ENCODE data around the gene MCF2L2.

MCF2L2 gene

DNA sequence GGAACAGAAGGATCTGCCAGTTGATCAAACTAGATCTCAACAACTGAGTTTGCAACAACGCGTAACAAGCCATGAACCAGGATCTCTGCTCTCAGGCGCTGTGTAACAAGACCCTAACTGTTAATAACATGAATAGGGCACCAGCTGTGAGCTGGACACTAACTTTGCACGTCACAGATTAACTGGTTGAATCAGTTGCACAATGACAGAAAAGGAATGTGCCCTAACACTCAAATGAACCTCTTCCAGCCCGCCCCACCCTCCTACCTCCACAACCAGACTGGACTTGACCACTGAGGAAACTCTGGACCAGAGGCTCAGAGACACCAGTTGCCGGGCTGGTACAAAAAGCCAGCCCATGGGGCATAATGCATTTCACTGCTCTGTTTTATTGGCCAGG is 34.3 kb downstream of the MCF2L2 start:
- ATAC-seq, result no peak

DNA sequence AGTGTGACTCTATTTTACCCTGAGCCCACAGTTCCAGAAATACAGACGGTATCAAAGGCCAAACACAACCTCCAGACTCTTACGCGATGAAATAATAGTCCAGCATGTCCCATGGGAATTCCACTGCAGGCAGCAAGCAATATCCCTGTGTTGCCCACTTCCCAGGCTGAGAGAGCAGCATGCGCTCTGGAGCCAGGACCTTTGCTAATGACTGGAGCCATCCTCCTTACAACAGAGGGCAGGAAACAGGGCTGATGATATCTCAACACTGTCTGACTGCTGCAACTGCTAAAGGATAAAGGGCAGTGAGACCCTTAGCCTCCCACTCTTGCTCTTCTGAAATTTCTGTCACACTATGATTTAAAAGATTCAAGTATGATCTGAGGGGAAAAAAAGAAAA is 34.8 kb downstream of the MCF2L2 start:
- no peak for ATAC-seq

DNA sequence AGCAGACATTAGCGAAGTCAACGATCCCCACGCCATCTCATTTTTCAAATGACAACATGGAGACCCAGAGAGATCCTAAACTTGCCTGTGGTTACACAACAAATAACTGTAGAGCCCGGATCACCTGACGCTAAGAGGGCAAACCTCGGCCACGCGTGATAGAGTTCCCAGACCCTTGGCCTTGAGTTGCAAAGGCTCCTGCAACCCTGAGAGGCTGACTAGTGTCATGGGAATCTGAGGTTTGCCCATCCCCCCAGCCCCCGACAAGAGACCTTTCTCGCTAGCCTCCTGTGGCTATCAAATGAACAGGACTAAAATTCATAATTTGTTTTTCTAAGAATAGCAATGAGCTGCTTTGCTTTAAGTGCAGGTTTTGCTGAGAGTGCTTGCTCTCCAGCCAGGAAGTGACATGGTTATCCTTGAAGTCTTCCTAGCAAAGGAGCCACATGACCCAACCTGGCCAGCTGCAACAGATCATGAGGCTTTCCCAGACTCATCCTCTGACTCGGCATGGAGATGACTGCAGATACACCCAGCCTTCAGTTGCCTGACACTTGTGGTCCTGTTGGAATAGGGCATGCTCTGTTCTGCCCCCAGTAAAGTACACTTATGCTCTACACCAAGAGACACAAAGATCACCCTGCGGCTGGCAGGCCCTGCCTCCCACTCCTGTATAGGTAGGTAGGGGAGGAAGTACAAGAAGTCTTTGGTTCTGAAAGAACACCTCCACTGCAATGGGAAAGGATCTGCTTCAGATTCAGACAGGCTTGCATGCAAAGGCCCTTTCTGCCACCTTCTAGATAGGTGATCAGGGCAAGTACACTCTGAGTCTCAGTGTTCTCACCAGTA is 36.0 kb downstream of the MCF2L2 start:
- no peak for ATAC-seq

DNA sequence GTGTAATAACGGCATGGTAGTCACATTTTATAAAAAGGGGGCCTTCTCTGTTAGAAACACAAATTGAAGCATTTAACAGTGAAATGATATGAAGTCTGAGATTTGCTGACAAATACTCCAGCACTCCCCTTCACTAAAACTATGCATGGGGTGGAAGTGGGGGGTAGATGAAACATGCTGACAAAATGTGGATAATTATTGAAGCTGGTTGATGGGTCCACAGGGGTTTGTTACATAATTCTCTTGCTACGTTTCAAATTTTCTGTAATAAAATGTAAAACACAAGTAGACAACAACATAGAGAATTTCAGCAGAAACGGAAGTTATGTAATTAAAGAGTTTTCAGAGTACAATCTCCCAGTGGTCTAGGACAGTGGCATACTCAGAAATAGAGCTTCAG is 37.0 kb downstream of the MCF2L2 start:
- ATAC-seq, result no peak

DNA sequence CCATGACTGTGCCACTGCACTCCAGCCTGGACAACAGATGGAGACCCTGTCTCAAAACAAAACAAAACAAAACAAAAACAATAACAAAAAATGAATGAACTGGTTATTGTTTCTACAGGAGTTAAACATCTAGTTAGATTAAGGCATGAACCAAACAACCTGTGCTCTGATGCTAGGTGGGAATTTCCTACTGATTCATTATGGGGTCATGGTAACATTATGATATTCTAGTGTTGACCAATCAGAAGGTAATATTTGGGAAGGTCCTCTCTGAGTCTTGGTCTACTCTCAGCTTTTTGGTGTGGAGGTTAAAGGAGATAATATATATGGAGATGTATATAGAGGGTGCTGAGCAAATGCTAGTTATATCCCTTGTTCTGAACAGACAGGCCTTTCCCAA is 37.6 kb downstream of the MCF2L2 start:
- peak; percentile 59 to 75 for ATAC-seq

DNA sequence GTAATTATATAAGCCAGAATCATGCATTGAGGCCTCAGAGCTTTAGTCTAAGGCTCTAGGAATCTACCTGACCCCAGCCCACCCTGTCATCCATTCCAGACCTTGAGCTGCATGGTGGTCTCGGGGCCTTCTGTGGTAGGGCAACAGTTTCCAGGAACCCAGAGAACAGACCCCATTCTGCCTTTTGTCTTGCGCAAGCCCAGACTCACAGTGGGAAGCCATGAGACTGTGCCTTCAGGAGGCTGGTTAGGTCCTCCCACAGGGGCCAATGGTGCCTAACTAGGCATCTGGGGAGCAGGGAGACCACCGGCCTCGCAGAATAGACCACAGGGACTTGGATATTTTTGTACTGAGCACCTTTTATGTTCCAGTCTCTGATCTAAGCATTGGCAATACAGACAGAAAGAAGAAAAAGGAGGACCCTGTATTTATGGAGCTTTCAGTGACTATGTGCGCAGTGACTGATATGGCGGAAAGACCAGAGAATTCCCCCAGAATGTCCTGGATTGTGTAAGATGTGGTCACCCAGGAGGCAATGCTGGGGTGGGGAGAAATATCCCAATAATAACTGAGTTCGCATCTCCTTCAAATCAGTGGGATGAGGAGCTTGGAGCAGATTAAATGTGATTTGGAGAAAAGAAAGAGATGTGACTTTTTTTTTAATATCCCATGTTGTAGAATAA is 40.1 kb downstream of the MCF2L2 start:
- no peak for ATAC-seq

DNA sequence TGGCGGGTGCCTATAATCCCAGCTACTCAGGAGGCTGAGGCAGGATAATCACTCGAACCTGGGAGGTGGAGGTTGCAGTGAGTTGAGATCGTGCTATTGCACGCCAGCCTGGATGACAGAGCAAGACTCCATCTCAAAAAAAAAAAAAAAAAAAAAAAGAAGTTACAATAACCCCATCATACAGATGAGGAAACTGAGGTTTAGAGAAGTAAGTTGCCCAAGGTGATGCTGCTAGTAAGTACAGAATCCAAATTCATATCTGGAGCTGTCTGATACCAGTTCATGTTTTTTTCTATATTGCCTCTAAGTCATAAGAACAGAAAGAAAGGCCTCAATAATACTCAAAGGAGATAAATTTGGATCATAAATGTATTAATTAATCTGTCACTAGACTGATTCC is 40.6 kb downstream of the MCF2L2 start:
- ATAC-seq, result no peak

DNA sequence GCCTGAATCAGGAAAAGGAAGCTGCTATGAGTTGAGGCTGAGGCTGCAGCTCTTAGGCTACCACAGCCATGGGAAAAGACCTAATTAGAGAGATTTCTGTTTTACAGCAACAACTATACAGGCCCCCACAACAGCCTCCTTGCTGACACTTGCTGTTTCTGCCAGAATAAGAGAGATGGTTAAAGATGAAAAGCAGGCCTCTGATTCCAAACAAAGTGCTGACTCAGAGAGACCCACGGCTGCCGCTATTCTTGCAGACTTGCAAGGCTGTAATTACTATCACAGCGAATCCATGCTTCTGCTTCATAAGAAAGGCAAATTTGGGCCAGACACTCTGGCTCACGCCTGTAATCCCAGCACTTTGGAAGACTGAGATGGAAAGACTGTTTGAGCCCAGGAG is 41.8 kb downstream of the MCF2L2 start:
- ATAC-seq, result no peak

DNA sequence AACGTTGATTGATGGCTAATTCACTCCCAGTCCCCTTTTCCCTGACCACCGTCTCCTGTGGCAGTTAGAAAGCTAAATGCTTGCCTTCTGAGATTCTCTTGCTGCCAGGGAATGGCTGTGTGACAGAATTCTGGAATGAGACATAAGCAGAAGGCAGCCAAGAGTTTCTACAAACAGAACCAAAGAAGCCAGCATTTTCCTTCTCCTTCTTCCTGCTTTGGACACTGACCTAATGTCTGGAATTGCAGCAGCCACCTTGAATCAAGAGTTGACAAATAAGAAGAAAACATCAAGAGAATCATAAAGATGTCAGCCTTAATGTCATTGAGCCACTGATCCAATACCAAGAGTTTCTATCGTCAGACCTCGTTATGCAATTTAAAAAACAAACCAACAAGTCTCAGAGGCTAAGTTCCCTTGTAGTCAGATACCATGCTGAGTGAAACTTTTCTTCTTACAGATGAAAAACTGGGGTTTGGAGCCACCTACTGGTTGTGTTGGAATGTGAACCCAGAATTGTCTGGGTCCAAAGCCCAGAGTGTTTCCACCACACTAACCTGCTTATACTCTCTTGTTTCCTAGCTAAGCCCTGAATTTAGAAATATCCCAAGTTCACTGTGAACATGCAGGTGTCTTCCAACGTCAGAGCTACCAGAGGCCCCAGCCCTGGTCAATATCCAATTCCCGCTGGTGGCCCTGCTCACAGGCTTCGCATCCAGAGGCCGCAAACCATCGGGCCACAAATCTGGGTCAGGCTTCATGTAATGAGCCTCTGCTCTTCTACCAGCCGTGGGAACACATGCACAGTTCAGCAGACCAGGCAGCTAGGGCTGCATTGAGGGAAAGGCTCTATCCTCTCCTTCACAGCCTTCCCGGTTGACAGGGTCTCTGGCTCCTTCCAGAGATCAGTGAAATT is 42.5 kb downstream of the MCF2L2 start:
- peak; percentile 67 to 72 for ATAC-seq

DNA sequence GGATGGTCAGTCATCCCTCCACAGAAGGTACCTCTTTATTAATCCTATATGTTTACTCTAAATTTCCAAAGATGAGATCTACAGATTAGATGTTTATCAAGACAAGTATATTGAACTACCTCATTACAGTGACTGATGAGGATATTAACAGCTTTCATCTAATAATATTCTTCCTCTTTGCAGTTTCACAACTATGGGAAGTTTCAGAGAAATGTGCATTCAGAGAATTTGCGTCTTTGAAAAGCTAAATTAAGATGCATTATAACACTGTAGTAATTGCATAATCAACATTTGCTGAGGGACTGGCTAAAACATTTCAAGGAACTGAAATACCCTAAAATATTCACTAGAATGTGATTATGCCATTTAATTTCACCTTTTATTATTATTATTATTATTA is 46.7 kb downstream of the MCF2L2 start:
- no peak for ATAC-seq

DNA sequence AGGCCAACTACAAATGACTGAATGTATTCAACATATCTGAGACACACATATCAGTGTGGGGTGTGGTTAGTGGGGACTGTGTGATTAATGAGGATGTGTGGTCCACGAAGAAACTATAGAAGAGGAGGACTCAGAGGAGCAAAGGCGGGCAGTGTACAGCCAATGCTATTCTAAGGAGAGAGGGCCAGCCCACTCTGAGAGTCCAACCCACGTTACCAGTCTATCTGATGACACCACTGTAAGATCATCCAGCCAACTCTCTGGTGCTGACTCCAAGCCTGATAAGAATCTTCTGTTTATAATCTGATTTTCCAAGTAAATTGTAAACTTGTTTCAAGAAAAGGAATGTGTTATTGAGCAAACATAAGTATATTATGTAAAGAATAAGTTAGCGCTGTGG is 47.2 kb downstream of the MCF2L2 start:
- ATAC-seq, result no peak

DNA sequence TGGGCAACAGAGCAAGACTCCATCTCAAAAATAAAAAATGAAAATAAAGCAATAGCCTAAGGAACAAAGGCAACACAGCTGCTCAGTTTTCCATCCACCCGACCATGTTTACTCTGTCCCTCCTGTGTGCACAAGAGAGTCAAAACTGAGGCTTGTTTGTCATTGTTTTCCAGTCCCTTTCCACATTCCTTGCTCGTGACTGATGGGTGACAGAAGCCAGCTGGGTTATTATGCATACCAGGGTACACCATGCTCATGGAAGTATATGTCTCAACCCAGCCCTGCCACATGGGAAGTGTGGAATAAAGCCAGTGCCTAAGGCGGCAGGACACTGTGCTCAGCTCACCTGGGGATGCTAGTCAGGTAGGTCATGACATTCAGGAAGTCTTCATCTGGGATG is 49.5 kb downstream of the MCF2L2 start:
- ATAC-seq, result no peak

DNA sequence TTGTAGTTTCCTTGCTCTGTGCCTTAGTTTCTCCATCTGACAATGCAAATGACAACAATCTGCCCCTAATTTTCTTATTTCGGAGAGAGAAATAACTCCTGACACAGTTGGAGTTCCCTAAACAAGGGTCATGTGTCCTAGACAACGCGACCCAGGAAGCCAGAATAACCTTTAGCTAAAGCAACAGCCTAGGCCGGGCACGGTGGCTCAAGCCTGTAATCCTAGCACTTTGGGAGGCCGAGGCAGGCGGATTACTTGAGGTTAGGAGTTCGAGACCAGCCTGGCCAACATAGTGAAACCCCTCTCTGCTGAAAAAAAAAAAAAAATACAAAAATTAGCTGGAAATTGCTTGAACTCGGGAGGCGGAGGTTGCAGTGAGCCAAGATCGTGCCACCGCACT is 49.9 kb downstream of the MCF2L2 start:
- ATAC-seq, result no peak

DNA sequence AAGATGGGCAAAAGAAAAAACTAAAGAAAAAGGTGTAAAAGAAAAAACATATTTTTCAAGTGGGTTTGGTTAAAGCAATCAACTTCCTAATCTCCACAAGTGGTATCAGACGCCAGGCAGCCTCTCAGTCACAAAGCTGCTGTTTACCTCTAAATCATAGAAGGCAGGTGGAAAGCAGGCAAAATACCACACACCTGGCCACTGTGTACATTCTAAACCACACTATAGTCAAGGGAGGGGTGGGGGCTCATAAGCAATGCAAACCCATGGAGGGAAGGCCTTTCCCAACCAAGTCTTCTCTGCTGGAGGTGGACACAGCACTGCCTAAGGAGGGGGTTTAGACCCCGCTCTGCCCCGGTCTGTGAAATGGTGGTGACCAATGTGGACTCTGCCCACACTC is 50.4 kb downstream of the MCF2L2 start:
- ATAC-seq, result no peak

DNA sequence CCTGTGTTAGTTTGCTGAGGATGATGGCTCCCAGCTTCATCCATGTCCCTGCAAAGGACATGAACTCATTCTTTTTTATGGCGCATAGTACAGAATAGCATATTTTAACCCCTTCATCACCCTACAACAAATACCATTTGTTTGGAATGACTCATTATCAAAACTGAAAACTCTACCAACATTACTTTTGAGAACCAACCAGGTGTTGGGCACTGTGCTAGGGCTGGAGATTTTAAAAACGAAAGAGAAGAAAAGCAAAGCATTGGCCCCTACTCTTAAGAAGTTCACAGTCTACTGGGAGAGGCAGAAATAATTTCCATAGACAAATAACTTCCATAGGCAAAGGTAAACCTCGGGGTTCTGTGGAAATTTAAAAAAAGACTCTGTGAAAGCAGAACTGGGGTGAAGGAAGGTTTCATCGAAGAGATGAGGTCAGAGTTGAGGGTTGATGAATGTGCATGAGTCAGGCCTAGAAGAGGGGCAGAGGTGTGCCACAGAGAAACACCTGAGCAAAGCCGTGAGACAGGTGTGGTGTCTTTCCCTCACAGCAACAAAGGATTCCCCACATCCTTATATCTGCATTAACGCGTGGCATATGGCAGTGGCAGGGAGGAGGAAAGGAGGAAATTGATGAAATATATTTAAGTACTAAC is 51.0 kb downstream of the MCF2L2 start:
- ATAC-seq, result peak; percentile 75 to 89

DNA sequence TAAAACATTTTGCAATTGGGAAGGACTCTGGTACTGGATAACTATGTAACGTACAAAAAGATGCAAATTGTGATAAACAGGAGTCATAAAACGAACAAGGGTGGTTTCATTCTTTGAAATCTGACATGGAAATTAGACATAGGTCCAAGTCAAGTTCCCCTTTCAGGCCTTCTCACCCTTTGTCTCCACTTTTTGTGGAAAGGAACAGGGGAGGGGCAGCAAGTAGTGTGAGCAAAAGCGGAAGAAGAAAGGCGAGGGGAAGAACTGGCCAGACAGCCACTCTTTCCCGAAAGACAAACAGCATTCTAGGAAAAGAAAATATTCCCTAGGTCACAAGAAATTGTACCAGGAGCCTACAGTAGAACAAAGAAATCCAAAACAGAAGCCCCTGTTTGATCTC is 52.6 kb downstream of the MCF2L2 start:
- no peak for ATAC-seq

DNA sequence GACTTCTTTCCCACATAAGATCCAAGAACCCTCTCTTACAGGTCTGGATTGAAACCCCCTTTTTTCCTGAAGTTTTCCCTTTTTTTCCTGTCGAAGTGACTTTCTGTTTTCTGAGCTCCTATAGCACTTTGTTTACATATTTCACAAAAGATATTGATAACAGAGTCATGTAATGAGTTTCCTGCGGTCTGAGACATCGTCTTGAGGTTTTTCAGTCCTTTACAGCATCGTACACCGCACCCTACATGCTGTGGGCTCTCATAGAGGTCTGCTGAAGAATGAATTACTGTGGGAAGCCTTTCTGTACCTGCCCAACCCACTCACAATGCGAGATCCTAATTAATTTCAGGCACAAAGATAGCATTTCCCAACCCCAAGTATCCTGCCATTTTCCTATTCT is 53.1 kb downstream of the MCF2L2 start:
- ATAC-seq, result no peak

DNA sequence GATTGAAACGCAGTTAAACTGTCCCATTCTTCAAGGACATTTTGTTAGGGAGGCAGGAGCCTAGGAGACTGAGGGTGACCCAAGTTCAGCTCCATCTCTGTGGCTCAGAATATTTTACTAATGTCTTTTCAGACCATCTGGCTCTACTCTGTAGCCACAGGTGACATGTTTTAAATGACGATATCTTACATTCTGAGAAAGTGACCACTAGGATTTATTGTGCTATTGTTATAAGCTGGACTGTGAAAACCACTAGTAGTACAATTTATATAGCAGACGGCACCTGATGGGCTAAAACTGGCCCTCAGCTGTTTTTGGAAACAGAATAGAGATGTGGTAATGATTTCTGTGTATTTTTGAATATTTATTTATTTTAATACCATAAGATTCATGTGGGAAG is 55.5 kb downstream of the MCF2L2 start:
- ATAC-seq, result no peak

DNA sequence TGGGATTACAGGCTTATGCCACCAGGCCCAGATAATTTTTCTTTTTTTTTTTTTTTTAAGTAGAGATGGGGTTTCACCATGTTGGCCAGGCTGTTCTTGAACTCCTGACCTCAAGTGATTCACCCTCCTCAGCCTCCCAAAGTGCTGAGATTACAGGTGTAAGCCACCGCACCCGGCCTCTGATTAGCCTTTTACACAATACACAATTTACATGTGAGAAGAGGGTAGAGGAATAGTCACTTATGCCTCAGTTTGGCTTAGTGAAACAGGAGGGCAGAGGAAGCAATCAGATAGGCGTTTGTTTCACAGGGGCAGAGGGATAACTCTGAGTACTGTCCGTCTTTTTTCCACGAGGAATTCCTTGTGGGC is 56.8 kb downstream of the MCF2L2 start:
- peak; percentile 68 to 71 for ATAC-seq

DNA sequence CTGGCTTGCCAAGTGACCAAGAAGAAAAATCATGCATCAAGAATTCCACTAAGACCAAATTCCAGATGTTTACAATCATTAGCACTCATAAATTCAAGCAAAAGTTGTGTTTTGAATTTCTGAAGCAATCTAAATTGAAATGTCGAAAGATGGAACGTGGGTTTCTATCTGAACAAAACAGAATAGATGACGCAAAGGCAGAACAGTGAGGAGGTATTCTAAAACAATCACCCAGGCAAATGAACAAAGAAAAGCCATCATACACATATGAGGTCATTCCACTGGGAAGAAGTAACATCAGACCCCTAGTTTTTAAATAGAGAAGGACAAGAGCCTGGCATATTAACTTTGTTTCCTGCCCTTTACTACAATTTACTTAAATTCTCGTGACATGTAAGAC is 58.0 kb downstream of the MCF2L2 start:
- ATAC-seq, result no peak

DNA sequence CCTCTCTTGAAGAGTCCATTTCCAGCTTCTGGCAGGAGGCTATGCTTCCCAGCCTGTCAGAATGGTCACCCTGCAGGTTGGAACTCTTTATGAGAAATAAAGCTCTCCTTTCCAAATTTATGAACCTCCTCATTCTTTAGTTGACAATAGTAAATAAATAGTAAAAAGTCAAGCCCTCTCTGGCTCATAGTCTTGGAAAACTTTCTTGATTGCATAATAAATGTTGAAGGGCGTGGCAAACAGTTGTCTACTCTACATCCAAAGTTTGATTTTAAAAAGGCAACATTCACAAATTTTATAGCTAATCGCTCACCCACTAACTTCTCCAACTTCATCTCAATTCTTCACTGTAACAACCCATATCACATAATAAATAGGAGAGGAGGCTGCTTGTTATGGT is 58.8 kb downstream of the MCF2L2 start:
- no peak for ATAC-seq

DNA sequence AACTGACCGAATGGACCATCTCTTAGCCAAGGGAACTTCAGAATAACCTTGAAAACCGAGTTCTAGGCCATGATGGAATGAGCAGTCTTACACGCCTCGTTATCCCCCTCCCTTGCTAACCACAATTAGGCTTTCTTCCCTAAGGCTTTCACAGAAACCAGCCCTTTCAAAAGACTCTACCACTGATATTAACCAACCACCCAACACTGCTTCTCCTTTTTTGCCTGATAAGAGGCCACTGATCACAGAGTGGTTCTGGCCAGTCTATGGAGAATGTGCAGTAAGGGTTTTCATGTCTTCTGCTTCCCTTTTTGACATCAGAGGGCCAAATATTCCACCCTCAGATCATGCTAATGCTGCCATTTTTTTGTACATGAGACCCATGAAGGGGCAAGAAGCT is 59.3 kb downstream of the MCF2L2 start:
- ATAC-seq, result no peak
